ENCODE data around the gene SSTR4.

DNA sequence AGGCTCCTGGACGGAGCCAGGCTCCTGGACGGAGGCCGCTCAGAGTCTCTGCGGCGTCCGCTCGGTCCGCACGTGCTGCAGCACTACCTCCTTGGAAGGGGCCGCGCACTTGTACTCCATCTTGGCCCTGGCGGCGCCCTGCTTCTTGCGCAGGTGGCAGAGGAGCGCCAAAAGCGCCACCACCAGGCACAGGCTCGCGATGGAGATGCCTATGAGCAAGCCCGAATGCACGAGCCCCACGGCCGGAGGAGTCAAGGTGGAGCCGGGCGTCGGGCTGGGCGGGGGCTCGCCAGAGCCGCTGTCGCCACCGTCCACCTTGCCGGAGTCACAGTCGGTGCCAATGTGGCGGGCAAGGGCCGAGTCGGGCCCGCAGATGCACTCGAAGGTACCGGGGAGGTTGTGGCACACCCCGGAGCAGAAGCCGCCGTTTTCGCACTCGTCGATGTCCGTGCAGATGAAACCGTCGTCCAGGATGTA, 12.7 kb downstream of the SSTR4 start:
- TF ChIP-seq JUND (IDR thresholded peaks at IDR 0.05) (no peak), POLR2AphosphoS5 (IDR thresholded peaks at IDR 0.05; ENCODE audit: low read depth, low read length) (no peak), CTCF (IDR thresholded peaks at IDR 0.05 in 2 of 3, conservative IDR thresholded peaks at IDR 0.05 in 1 of 3; ENCODE audit: borderline replicate concordance in 1 of 3, insufficient read depth in 1 of 3, low read depth in 2 of 3, low read length in 2 of 3) (no peak), ZNF274 (IDR thresholded peaks at IDR 0.05; ENCODE audit: low read depth, low read length) (no peak), SIN3A (IDR thresholded peaks at IDR 0.05; ENCODE audit: low read depth) (no peak), EZH2 (IDR thresholded peaks at IDR 0.05) (no peak), YY1 (IDR thresholded peaks at IDR 0.05; ENCODE audit: extremely low read depth, insufficient replicate concordance, low read depth, low read length) (no peak), EZH2phosphoT487 (IDR thresholded peaks at IDR 0.05; ENCODE audit: borderline replicate concordance) (no peak), FOSL1 (IDR thresholded peaks at IDR 0.05; ENCODE audit: low read depth) (no peak), POLR2A (IDR thresholded peaks at IDR 0.05; ENCODE audit: borderline replicate concordance, extremely low read depth, insufficient read depth, insufficient read length) (no peak), EGR1 (IDR thresholded peaks at IDR 0.05; ENCODE audit: low read depth) (no peak), TCF7L2 (IDR thresholded peaks at IDR 0.05; ENCODE audit: borderline replicate concordance, extremely low read depth, insufficient read depth, insufficient read length) (no peak)
- TF ChIP-seq, protein P1, sequence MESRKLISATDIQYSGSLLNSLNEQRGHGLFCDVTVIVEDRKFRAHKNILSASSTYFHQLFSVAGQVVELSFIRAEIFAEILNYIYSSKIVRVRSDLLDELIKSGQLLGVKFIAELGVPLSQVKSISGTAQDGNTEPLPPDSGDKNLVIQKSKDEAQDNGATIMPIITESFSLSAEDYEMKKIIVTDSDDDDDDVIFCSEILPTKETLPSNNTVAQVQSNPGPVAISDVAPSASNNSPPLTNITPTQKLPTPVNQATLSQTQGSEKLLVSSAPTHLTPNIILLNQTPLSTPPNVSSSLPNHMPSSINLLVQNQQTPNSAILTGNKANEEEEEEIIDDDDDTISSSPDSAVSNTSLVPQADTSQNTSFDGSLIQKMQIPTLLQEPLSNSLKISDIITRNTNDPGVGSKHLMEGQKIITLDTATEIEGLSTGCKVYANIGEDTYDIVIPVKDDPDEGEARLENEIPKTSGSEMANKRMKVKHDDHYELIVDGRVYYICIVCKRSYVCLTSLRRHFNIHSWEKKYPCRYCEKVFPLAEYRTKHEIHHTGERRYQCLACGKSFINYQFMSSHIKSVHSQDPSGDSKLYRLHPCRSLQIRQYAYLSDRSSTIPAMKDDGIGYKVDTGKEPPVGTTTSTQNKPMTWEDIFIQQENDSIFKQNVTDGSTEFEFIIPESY (IDR thresholded peaks at IDR 0.05; ENCODE audit: extremely low read depth, insufficient replicate concordance, low read length) = no peak
- TF ChIP-seq, protein P2, sequence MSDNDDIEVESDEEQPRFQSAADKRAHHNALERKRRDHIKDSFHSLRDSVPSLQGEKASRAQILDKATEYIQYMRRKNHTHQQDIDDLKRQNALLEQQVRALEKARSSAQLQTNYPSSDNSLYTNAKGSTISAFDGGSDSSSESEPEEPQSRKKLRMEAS (IDR thresholded peaks at IDR 0.05) = no peak

Data from HCT116 (cell line).